ENCODE data around the gene NGEF. TPM values are rescaled to one million over a fixed set of nuclear protein-coding genes. Genes with fewer than 3 reads are reported as not detected.
A peak's percentile ranks its signal among the peaks of the same experiment; 100 is the strongest.

The NGEF gene
- total RNA-seq, 2 experiments from 2014 or later = 0.63 TPM; not detected in 1

DNA sequence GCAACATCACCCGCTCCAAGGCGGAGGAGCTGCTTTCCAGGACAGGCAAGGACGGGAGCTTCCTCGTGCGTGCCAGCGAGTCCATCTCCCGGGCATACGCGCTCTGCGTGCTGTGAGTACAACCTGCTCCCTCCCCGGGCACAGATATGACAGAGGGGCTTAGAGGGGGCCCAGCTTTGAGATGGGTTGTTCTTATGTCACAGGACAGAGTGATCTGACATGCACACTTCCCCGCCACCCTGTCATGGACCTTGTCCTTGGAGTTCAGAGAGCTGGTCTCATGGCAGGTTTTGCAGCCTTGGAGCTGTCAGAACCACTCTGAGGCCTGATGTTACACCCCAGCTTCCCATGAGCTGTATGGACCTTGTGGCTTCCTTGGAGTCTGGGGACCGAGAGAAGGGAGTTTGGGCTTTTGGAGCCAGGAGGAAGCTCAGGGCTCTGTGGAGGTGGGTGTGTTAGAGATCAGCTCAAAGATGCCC, 47.5 kb upstream of the NGEF start:
- peak overlapping the region; percentile 89 for H3K4me3 Mint-ChIP-seq
- ChIA-PET POLR2A (interaction anchor here (0.6 to 6.7 kb wide), 21 partner anchors 9 to 364 kb away, joined by 3 to 119 read pairs (median 5); partner anchors contain the start of genes ATG16L1 and GIGYF2), CTCF (interaction anchor here (0.7 to 3.8 kb wide), 21 partner anchors 9 to 455 kb away, joined by 3 to 24 read pairs (median 4); partner anchors contain the start of gene ATG16L1)
- peak overlapping the region; percentile 97 for H3K27ac Mint-ChIP-seq
- H3K36me3 Mint-ChIP-seq (ENCODE audit: low read depth) = peaks cover 2% of the 10 kb centered on the region
- DNase-seq (no peak), ATAC-seq (peak; percentile 17)
- intact Hi-C loops (cut with micrococcal nuclease) = loop anchor here (2.0 to 5.0 kb wide), 3 partner anchors 16 to 192 kb away; partner anchors contain the start of gene ATG16L1
- TF ChIP-seq, protein P1, sequence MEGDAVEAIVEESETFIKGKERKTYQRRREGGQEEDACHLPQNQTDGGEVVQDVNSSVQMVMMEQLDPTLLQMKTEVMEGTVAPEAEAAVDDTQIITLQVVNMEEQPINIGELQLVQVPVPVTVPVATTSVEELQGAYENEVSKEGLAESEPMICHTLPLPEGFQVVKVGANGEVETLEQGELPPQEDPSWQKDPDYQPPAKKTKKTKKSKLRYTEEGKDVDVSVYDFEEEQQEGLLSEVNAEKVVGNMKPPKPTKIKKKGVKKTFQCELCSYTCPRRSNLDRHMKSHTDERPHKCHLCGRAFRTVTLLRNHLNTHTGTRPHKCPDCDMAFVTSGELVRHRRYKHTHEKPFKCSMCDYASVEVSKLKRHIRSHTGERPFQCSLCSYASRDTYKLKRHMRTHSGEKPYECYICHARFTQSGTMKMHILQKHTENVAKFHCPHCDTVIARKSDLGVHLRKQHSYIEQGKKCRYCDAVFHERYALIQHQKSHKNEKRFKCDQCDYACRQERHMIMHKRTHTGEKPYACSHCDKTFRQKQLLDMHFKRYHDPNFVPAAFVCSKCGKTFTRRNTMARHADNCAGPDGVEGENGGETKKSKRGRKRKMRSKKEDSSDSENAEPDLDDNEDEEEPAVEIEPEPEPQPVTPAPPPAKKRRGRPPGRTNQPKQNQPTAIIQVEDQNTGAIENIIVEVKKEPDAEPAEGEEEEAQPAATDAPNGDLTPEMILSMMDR (IDR thresholded peaks at IDR 0.05) = no peak
- no peaks in the 10 kb centered on the region for H3K27me3 Mint-ChIP-seq
- no peaks in the 10 kb centered on the region for H3K9me3 Mint-ChIP-seq
- H3K4me1 Mint-ChIP-seq (ENCODE audit: low read depth) = peaks cover 36% of the 10 kb centered on the region

DNA sequence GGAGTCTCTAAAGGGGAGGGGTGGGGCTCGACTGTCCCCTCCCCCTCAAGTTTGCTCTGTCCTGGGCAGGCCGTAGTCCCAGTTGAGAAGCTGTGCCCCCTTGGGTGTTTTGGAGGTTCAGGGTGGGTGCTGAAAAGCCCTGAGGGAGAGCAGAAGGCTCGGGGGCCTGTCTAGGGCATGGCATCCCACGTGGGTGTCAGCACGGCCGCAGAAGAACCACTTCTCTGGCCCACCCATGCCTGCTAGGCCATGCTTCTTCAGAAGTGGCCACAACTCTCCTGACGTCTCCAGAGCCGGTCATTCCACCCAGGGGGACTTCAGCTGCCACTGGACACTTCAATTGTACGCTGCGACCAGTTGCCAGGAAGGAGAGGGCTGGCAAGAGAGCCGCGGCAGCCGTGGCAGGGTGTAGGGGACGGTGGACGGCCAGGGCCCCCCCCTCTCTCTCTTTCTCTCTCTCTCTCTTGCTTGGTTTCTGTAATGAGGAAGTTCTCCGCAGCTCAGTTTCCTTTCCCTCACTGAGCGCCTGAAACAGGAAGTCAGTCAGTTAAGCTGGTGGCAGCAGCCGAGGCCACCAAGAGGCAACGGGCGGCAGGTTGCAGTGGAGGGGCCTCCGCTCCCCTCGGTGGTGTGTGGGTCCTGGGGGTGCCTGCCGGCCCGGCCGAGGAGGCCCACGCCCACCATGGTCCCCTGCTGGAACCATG, 46.9 kb upstream of the NGEF start, which contains the start of gene INPP5D:
INPP5D (plus strand) TSS at position 546 of the 704 bp plus-strand sequence; CDS start at position 683, 137 bp downstream.
- POLR2A ChIA-PET = interaction anchor here (0.6 to 6.7 kb wide), 22 partner anchors 9 to 363 kb away, joined by 3 to 119 read pairs (median 4); partner anchors contain the start of genes ATG16L1 and GIGYF2
- Mint-ChIP-seq H3K4me1 (ENCODE audit: low read depth) (peaks cover 35% of the 10 kb centered on the region), H3K9me3 (no peaks in the 10 kb centered on the region), H3K36me3 (ENCODE audit: low read depth) (no peaks in the 10 kb centered on the region), H3K27me3 (no peaks in the 10 kb centered on the region), H3K4me3 (peak within 1 kb of the TSS; percentile 89), H3K27ac (peak within 1 kb of the TSS; percentile 97)
- CTCF ChIA-PET = interaction anchor here (0.6 to 3.8 kb wide), 18 partner anchors 8 to 462 kb away, joined by 3 to 24 read pairs (median 4); partner anchors contain the start of gene ATG16L1
- TF ChIP-seq, protein P1 (IDR thresholded peaks at IDR 0.05) = peak; percentile 18
- DNase-seq (peak; percentile 83), ATAC-seq (peak; percentile 65)
- intact Hi-C loops (cut with micrococcal nuclease) = loop anchor here (2.0 to 10.0 kb wide), 4 partner anchors 17 to 205 kb away; partner anchors contain the start of gene ATG16L1

DNA sequence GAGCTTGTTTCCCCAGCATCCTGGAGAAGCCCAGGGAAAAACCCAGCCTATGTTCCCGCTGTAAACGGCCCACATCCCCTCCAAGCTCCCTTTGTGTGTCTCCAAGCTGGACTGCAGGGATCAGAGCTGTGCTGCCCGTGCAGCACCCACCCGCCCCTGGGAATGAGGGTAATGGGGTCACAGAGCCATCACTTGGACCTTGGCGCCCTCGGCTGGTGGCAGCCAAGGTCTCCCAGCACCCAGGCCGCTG, 46.4 kb upstream of the NGEF start:
- Mint-ChIP-seq H3K4me3 (peak overlapping the region; percentile 89), H3K27ac (peak overlapping the region; percentile 97), H3K27me3 (no peaks in the 10 kb centered on the region), H3K36me3 (ENCODE audit: low read depth) (no peaks in the 10 kb centered on the region), H3K4me1 (ENCODE audit: low read depth) (peaks cover 30% of the 10 kb centered on the region), H3K9me3 (no peaks in the 10 kb centered on the region)
- TF ChIP-seq, protein P1 (IDR thresholded peaks at IDR 0.05) = no peak
- DNase-seq (no peak), ATAC-seq (no peak)
- ChIA-PET CTCF (interaction anchor here (0.6 to 3.8 kb wide), 8 partner anchors 10 to 462 kb away, joined by 3 to 24 read pairs (median 15); partner anchors contain the start of gene ATG16L1), POLR2A (interaction anchor here (0.7 to 6.7 kb wide), 12 partner anchors 11 to 363 kb away, joined by 3 to 119 read pairs (median 5); partner anchors contain the start of genes ATG16L1 and GIGYF2)
- intact Hi-C loops (cut with micrococcal nuclease) = loop anchor here (10.0 kb wide), 1 partner anchor 205 kb away; no protein-coding TSS in a partner anchor

DNA sequence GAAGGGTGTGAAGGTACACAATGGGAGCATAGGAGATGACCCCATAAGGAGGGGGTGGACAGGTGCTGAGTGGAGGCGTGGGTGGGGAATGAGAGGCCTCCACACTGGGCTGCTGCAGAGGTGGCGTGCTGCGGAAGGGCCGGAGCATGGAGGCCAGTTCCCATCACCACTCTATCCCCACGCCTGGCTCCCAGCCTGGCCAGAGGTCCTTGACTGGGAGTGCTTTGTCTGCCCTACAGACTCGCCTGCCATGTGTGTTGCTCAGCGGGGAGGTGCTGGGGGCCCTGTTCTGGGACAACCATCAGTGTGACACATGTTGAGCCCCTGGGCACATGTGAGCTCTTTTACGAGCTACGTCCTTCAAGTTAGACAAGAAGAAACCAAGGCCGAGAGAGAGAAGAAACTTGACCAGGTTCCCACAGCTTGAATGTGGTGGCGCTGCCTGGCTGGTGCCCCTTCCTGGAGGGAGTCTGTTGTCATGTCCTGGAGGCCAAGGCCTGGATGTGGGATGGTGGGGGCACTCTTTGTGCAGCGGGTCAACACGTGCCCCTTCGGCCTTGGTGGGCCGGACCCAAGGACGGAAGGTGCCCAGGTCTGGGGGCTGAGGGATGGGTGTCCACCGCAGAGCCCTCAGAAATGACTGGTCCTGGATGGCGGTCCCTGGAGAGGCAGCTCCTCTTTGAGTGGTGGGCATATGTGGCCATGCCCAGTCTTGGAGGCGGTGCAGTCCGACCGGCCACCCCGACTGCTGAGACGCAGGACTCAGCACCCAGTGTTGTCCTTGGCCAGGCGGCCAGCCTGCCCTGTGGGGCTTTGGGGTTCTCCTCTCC, 45.9 kb upstream of the NGEF start:
- Mint-ChIP-seq H3K36me3 (ENCODE audit: low read depth) (no peaks in the 10 kb centered on the region), H3K9me3 (no peaks in the 10 kb centered on the region), H3K4me3 (peak overlapping the region; percentile 50), H3K27ac (peak overlapping the region; percentile 97), H3K27me3 (no peaks in the 10 kb centered on the region), H3K4me1 (ENCODE audit: low read depth) (peaks cover 28% of the 10 kb centered on the region)
- ChIA-PET POLR2A (interaction anchor here (1.4 to 6.7 kb wide), 6 partner anchors 11 to 362 kb away, joined by 3 to 119 read pairs (median 12); partner anchors contain the start of genes ATG16L1 and GIGYF2), CTCF (interaction anchor here (1.3 to 3.8 kb wide), 5 partner anchors 9 to 206 kb away, joined by 5 to 24 read pairs (median 19); no protein-coding TSS in a partner anchor)
- DNase-seq = no peak
- TF ChIP-seq, protein P1 (IDR thresholded peaks at IDR 0.05) = no peak
- intact Hi-C loops (cut with micrococcal nuclease) = loop anchor here (10.0 kb wide), 1 partner anchor 204 kb away; no protein-coding TSS in a partner anchor
- ATAC-seq = no peak
